DOHH2 (cell line): ENCODE measurements around the gene CD8B.

Source experiments
- H3F3A ChIP-seq: fragments of 200-600 bp; sonication (generic), shearing (Covaris generic); 2 replicates; pipeline ENCODE4 v1.6.0; 2016; ENCODE audit warnings: antibody characterized with exemption, mild to moderate bottlenecking; ENCODE audit not compliant: control insufficient read depth, insufficient read depth
- H3K27ac ChIP-seq: fragments of 200-600 bp; sonication (generic); 2 replicates; pipeline ENCODE4 v1.5.1; 2014; ENCODE audit warnings: low read depth, mild to moderate bottlenecking, low read length, moderate library complexity
- H3K27me3 ChIP-seq: fragments of 200-600 bp; sonication (generic); 2 replicates; pipeline ENCODE4 v1.6.1; 2014; ENCODE audit warnings: mild to moderate bottlenecking, low read length, mixed read lengths; ENCODE audit not compliant: control insufficient read depth
- H3K36me3 ChIP-seq: fragments of 200-600 bp; sonication (generic); 2 replicates; pipeline ENCODE4 v1.6.1; 2014; ENCODE audit warnings: mild to moderate bottlenecking, low read length, moderate library complexity, mixed read lengths; ENCODE audit not compliant: control insufficient read depth
- H3K4me1 ChIP-seq: fragments of 200-600 bp; sonication (generic); 2 replicates; pipeline ENCODE4 v1.6.1; 2014; ENCODE audit warnings: mild to moderate bottlenecking, low read length, mixed read lengths; ENCODE audit not compliant: control insufficient read depth
- H3K4me2 ChIP-seq: fragments of 200-600 bp; sonication (generic); 2 replicates; pipeline ENCODE4 v1.6.0; 2014; ENCODE audit warnings: mild to moderate bottlenecking, low read length, moderate library complexity
- H3K4me3 ChIP-seq: fragments of 200-600 bp; sonication (generic); 2 replicates; pipeline ENCODE4 v1.5.1; 2014; ENCODE audit warnings: mild to moderate bottlenecking, low read length, mixed read lengths
- H3K79me2 ChIP-seq: fragments of 200-600 bp; sonication (generic); 2 replicates; pipeline ENCODE4 v1.6.1; 2014; ENCODE audit warnings: mild to moderate bottlenecking, low read length, mixed read lengths; ENCODE audit not compliant: control insufficient read depth
- H3K9me2 ChIP-seq: fragments of 200-600 bp; sonication (generic); replicated peaks from 2 replicates; pipeline ENCODE4 v1.6.1; 2014; ENCODE audit warnings: mild to moderate bottlenecking, low read length, mixed read lengths; ENCODE audit not compliant: control insufficient read depth
- H3K9me3 ChIP-seq: fragments of 200-600 bp; sonication (generic); 2 replicates; pipeline ENCODE4 v1.6.1; 2014; ENCODE audit warnings: antibody characterized with exemption, low read length, mixed read lengths; ENCODE audit not compliant: control insufficient read depth, insufficient read depth
- H4K20me1 ChIP-seq: fragments of 200-600 bp; sonication (generic); 2 replicates; pipeline ENCODE4 v1.6.0; 2014; ENCODE audit warnings: low read depth, mild to moderate bottlenecking, antibody characterized with exemption, low read length, moderate library complexity; ENCODE audit not compliant: control insufficient read depth, insufficient read depth
- EZH2phosphoT487 ChIP-seq: fragments of 200-600 bp; sonication (generic); IDR thresholded peaks from 2 replicates; pipeline ENCODE4 v1.6.1; 2017; ENCODE audit warnings: borderline replicate concordance, mild to moderate bottlenecking, antibody characterized with exemption, low read length, moderate library complexity, mixed read lengths
- TF ChIP-seq, protein P1 (sequence below): fragments of 200-600 bp; sonication (generic); IDR thresholded peaks from one replicate; pipeline ENCODE4 v1.5.1; 2014; ENCODE audit warnings: antibody characterized with exemption, mild to moderate bottlenecking, low read depth, low read length; ENCODE audit not compliant: poor library complexity, severe bottlenecking

Gene CD8B

DNA sequence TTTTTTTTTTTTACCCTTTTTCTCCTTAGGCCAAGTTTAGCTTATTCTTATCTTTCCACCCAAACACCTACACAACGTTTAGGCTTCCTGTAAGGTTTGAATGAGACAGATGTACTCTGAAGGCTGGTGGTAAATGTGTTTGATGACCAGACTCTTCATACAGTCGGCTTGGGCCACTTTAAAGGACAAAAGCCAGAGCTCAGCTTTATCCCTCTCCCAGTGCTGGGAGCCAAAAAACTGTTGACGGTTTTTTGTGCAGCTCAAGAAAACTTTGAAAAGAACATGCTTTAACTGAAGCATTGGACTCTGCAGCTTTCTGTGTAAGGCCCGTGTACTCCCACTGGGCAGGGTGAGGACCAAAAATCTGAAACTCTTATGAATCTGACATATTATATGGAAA, 86.3 kb downstream of the CD8B start:
- H3K4me2 ChIP-seq = no peak overlapping the region
- no peak overlapping the region for H3K4me3 ChIP-seq
- no peaks in the 10 kb centered on the region for H3F3A ChIP-seq
- TF ChIP-seq, protein P1, sequence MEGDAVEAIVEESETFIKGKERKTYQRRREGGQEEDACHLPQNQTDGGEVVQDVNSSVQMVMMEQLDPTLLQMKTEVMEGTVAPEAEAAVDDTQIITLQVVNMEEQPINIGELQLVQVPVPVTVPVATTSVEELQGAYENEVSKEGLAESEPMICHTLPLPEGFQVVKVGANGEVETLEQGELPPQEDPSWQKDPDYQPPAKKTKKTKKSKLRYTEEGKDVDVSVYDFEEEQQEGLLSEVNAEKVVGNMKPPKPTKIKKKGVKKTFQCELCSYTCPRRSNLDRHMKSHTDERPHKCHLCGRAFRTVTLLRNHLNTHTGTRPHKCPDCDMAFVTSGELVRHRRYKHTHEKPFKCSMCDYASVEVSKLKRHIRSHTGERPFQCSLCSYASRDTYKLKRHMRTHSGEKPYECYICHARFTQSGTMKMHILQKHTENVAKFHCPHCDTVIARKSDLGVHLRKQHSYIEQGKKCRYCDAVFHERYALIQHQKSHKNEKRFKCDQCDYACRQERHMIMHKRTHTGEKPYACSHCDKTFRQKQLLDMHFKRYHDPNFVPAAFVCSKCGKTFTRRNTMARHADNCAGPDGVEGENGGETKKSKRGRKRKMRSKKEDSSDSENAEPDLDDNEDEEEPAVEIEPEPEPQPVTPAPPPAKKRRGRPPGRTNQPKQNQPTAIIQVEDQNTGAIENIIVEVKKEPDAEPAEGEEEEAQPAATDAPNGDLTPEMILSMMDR = no peak
- no peak for TF ChIP-seq EZH2phosphoT487
- no peaks in the 10 kb centered on the region for H3K9me2 ChIP-seq
- no peaks in the 10 kb centered on the region for H4K20me1 ChIP-seq
- no peaks in the 10 kb centered on the region for H3K27me3 ChIP-seq
- no peaks in the 10 kb centered on the region for H3K4me1 ChIP-seq
- H3K79me2 ChIP-seq = no peaks in the 10 kb centered on the region
- no peak overlapping the region for H3K27ac ChIP-seq
- peaks cover 50% of the 10 kb centered on the region for H3K36me3 ChIP-seq
- H3K9me3 ChIP-seq = no peaks in the 10 kb centered on the region

DNA sequence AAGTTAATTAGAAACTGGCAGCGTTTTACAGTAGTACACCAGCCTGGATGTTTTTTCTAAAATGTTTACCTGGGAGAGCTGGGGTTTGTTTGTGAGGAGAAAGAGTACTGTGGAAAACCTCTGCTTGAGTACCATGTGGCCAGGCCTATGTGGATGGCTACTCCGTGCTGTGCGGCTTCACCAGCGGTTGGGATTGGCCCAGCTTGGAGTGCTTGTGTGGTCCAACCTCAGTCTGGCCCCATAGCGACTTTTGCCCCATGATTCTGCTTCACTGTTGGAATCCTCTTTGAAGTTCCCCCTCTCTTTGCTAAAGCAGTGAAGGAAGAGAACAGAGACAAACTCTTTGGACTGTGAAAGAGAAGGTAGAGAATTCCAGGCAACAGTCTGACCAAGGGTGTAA, 86.8 kb downstream of the CD8B start:
- Histone ChIP-seq H3K9me3 (no peaks in the 10 kb centered on the region), H3K36me3 (peaks cover 54% of the 10 kb centered on the region), H3K4me1 (no peaks in the 10 kb centered on the region), H3K9me2 (no peaks in the 10 kb centered on the region), H3F3A (no peaks in the 10 kb centered on the region), H3K79me2 (no peaks in the 10 kb centered on the region), H3K27me3 (no peaks in the 10 kb centered on the region), H3K4me3 (no peak overlapping the region), H3K27ac (no peak overlapping the region), H4K20me1 (no peaks in the 10 kb centered on the region), H3K4me2 (no peak overlapping the region)
- TF ChIP-seq, protein P1 = no peak
- no peak for TF ChIP-seq EZH2phosphoT487

DNA sequence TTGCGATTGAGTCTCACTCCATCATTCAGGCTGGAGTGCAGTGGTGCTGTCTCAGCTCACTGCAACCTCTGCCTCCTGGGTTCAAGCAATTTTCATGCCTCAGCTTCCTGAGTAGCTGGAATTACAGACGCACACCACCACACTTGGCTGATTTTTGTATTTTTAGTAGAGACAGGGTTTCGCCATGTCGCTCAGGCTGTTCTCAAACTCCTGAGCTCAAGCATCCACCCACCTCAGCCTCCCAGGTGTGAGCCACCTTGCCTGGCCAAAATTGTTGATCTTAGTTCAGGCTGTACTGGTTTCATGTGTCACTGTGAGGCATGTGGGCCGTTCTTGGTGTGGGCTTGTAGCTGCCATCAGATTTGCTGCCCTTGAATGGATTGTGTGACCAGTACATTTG, 89.1 kb downstream of the CD8B start:
- TF ChIP-seq, protein P1 = no peak
- TF ChIP-seq EZH2phosphoT487 = no peak
- Histone ChIP-seq H3K9me2 (no peaks in the 10 kb centered on the region), H3K4me2 (no peak overlapping the region), H3K36me3 (peaks cover 73% of the 10 kb centered on the region), H3K4me3 (no peak overlapping the region), H3F3A (no peaks in the 10 kb centered on the region), H3K27me3 (no peaks in the 10 kb centered on the region), H3K79me2 (no peaks in the 10 kb centered on the region), H3K27ac (no peak overlapping the region), H4K20me1 (no peaks in the 10 kb centered on the region), H3K4me1 (no peaks in the 10 kb centered on the region), H3K9me3 (no peaks in the 10 kb centered on the region)
